SK-N-MC (cell line): Measurements from ENCODE around the gene SEMA4D.

Experiments
- DNase-seq: peaks from one replicate; pipeline ENCODE4 v3.0.0-alpha.2; 2011; ENCODE audit warnings: low read depth, low spot score
- H3K27ac ChIP-seq: fragments of 200-600 bp; sonication (generic); 2 replicates; pipeline ENCODE4 v1.5.1; 2016; ENCODE audit warnings: mixed run types
- H3K36me3 ChIP-seq: fragments of 200-600 bp; sonication (generic); 2 replicates; pipeline ENCODE4 v1.6.1; 2017; ENCODE audit warnings: antibody characterized with exemption, low read length, mixed read lengths; ENCODE audit not compliant: insufficient read depth
- H3K4me3 ChIP-seq: fragments of 200-600 bp; sonication (generic); 2 replicates; pipeline ENCODE4 v1.5.1; 2016
- H3K9ac ChIP-seq: fragments of 200-600 bp; sonication (generic); 2 replicates; pipeline ENCODE4 v1.8.0; 2017; ENCODE audit warnings: mixed run types, mixed read lengths; ENCODE audit not compliant: insufficient read length
- H3K9me3 ChIP-seq: fragments of 200-600 bp; sonication (generic); 2 replicates; pipeline ENCODE4 v1.6.1; 2017; ENCODE audit warnings: low read depth, mild to moderate bottlenecking, antibody characterized with exemption, low read length, moderate library complexity, mixed read lengths
- EZH2 ChIP-seq: fragments of 200-600 bp; sonication (generic); IDR thresholded peaks from one replicate; pipeline ENCODE4 v1.6.1; 2017; ENCODE audit warnings: antibody characterized with exemption
- FOXP2 ChIP-seq: optimal IDR thresholded peaks from 2 replicates; pipeline ENCODE3; 2011; ENCODE audit warnings: mild to moderate bottlenecking, moderate library complexity; ENCODE audit not compliant: insufficient read depth; ENCODE audit errors: extremely low read length, control extremely low read depth
- POLR2AphosphoS5 ChIP-seq: IDR thresholded peaks from 2 replicates; pipeline ENCODE4 v1.6.1; 2012; ENCODE audit warnings: mild to moderate bottlenecking, low read depth, low read length, borderline replicate concordance

SEMA4D gene

DNA sequence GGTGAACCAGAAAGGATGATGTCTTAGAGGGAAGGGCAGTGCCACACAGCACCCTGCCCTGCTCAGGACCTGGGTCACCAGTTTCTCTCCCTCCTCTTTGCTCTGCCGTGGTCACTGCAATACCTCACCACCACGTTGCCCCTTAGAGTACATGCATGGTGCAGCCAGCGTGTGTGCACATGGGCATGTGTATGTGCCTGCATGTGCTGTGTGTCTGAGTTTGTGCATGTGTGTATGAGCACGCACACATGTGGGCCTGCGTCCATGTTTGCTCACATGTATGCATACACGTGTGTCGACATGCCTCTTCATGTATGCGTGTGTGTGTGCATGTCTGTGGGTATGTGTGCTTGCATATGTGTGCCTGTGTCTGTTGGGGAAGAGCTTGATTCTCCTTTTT is 41.5 kb upstream of the SEMA4D start:
- TF ChIP-seq EZH2 = no peak
- TF ChIP-seq FOXP2 = no peak
- TF ChIP-seq POLR2AphosphoS5 = no peak
- H3K27ac ChIP-seq = no peak overlapping the region
- no peaks in the 10 kb centered on the region for H3K9me3 ChIP-seq
- no peak overlapping the region for H3K4me3 ChIP-seq
- no peak overlapping the region for H3K9ac ChIP-seq
- H3K36me3 ChIP-seq = no peaks in the 10 kb centered on the region
- DNase-seq = no peak

DNA sequence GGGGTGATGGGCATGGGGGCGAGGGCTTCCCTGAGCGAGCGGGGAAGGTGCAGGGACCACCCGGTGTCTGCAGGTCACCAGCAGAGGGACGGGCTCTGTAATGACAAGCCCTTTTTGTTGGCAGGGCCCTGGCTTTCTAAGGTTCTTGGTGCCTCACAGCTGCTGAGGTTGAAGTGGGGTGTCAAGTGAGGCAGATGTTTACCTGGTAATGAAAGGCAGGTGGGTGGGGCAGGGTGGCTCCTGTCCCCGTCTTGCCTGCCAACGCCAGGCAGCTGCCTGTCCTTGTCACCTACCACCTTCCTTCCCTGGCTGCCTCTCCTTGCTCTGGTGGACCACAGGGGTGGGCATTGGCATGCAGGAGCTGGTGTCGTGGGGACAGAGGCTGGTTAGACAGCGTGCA is 41.0 kb upstream of the SEMA4D start:
- no peak overlapping the region for H3K4me3 ChIP-seq
- no peaks in the 10 kb centered on the region for H3K9me3 ChIP-seq
- H3K9ac ChIP-seq = no peak overlapping the region
- no peak for TF ChIP-seq EZH2
- no peak for TF ChIP-seq FOXP2
- TF ChIP-seq POLR2AphosphoS5 = no peak
- DNase-seq = no peak
- no peaks in the 10 kb centered on the region for H3K36me3 ChIP-seq
- no peak overlapping the region for H3K27ac ChIP-seq

GRCh38 chr9:89537166-89537565 is 39.3 kb upstream of the SEMA4D start:
- no peaks in the 10 kb centered on the region for H3K36me3 ChIP-seq
- TF ChIP-seq EZH2 (no peak), FOXP2 (no peak), POLR2AphosphoS5 (no peak)
- H3K4me3 ChIP-seq = no peak overlapping the region
- H3K27ac ChIP-seq = no peak overlapping the region
- no peak overlapping the region for H3K9ac ChIP-seq
- DNase-seq = no peak
- H3K9me3 ChIP-seq = no peaks in the 10 kb centered on the region

DNA sequence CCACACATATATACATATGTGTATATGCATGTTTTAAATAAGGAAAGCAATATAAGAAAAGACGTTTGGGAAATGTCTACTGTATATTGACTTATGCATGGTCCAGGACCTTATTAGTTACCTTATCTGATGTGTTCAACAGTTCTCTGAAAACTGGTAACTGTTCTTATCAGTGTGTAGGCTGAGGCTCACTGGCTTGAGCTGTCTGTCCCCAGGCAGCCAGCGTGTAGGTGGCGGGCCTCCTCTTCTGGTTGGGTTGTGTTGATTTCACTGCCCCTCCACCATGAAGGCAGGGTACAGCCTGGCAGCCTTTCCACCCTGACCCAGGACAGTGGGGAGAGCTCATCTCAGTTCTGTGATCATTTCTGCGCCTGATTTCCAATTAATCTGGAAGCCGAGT is 38.7 kb upstream of the SEMA4D start:
- no peak overlapping the region for H3K27ac ChIP-seq
- no peak for TF ChIP-seq FOXP2
- no peaks in the 10 kb centered on the region for H3K9me3 ChIP-seq
- no peak overlapping the region for H3K9ac ChIP-seq
- DNase-seq = no peak
- no peaks in the 10 kb centered on the region for H3K36me3 ChIP-seq
- no peak overlapping the region for H3K4me3 ChIP-seq

GRCh38 chr9:89536145-89536574 is 38.2 kb upstream of the SEMA4D start:
- no peak overlapping the region for H3K9ac ChIP-seq
- H3K36me3 ChIP-seq = no peaks in the 10 kb centered on the region
- no peak for TF ChIP-seq POLR2AphosphoS5
- H3K9me3 ChIP-seq = no peaks in the 10 kb centered on the region
- no peak overlapping the region for H3K4me3 ChIP-seq
- DNase-seq = no peak
- H3K27ac ChIP-seq = no peak overlapping the region

- no peak for TF ChIP-seq POLR2AphosphoS5
- TF ChIP-seq EZH2 = no peak
- TF ChIP-seq FOXP2 = no peak
- DNase-seq = no peak
- Histone ChIP-seq H3K4me3 (no peak overlapping the region), H3K36me3 (no peaks in the 10 kb centered on the region), H3K9me3 (no peaks in the 10 kb centered on the region), H3K9ac (no peak overlapping the region), H3K27ac (no peak overlapping the region)
These were observed 37.5 kb upstream of the SEMA4D start for GRCh38 chr9:89535461-89535860.

DNA sequence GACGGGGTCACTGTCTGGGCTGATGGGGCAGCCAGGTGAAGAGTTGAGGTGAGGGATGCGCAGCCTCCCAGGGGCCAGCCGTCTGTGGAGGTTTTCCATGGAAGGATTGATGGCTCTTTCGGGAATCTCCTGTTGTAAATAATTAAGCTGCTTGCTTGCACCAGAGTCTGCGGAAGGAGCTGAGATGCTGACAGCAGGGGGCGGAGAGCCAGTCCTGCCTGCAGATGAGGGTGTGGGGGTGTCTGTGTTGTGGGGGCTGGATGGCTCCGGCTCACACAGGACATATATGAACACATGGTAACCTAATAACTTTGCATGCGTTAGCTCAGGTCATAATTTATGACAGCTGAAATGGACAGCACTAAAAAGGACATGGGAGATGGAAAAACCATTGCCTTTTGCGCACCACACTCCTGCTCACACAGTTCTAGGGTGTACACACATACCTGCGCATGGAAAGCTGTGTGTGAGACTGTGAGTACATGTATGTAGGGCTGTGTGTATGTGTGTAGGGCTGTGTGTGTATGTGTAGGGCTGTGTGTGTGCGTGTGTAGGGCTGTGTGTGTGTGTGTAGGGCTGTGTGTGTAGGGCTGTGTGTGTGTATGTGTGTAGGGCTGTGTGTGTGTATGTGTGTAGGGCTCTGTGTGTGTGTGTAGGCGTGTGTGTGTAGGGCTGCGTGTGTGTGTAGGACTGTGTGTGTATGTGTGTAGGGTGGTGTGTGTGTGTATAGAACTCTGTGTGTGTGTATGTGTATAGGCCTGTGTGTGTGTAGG is 36.8 kb upstream of the SEMA4D start:
- TF ChIP-seq FOXP2 (no peak), POLR2AphosphoS5 (no peak), EZH2 (no peak)
- no peak for DNase-seq
- Histone ChIP-seq H3K27ac (no peak overlapping the region), H3K4me3 (no peak overlapping the region), H3K9me3 (no peaks in the 10 kb centered on the region), H3K9ac (no peak overlapping the region), H3K36me3 (no peaks in the 10 kb centered on the region)

- no peak overlapping the region for H3K4me3 ChIP-seq
- H3K9ac ChIP-seq = no peak overlapping the region
- no peak for DNase-seq
- no peaks in the 10 kb centered on the region for H3K9me3 ChIP-seq
- TF ChIP-seq POLR2AphosphoS5 (no peak), EZH2 (no peak), FOXP2 (no peak)
- no peaks in the 10 kb centered on the region for H3K36me3 ChIP-seq
- no peak overlapping the region for H3K27ac ChIP-seq
These were observed 35.6 kb upstream of the SEMA4D start for GRCh38 chr9:89533411-89534095.

- Histone ChIP-seq H3K36me3 (no peaks in the 10 kb centered on the region), H3K9me3 (no peaks in the 10 kb centered on the region), H3K9ac (no peak overlapping the region), H3K4me3 (no peak overlapping the region), H3K27ac (no peak overlapping the region)
- TF ChIP-seq FOXP2 (no peak), POLR2AphosphoS5 (no peak), EZH2 (no peak)
- DNase-seq = no peak
These were observed 35.0 kb upstream of the SEMA4D start for GRCh38 chr9:89532944-89533343.
